Hepatocyte (in vitro differentiated cells): Measurements from ENCODE around the gene PNPLA2. TPM values are rescaled to one million over a fixed set of nuclear protein-coding genes. Genes with fewer than 3 reads are reported as not detected.

Experiments
- polyA plus RNA-seq: library from polyadenylated mRNA; unstranded; fragments of >200 nt; fragmentation: Nextera tagmentation; extraction: Ambion mirVana; gene quantifications from 2 replicates; pipeline ENCODE4 v1.2.1, GENCODE V29; 2016
- small RNA-seq: library from RNA; depleted of rRNA; stranded (forward); fragments of <200 nt; gene quantifications from one replicate; pipeline ENCODE3, GENCODE V24; 2014
- total RNA-seq: library from RNA; depleted of rRNA; stranded (reverse); fragments of >200 nt; gene quantifications from 2 replicates; pipeline ENCODE4 v1.2.3, GENCODE V29; 2014

Gene PNPLA2
- total and polyA plus RNA-seq, 2 experiments from 2014 or later: 12.9 to 50.0 TPM

Small RNA genes within 50 kb of the gene (small RNA-seq; reads per million reads assigned to genes)
- gene SNORA52: not detected

Other genes starting within 250 kb of the PNPLA2 start
- 25.6 and 26.9 TPM in 2 replicates for gene PHRF1, start 242.4 kb upstream of the PNPLA2 start, total RNA-seq
- gene PHRF1, start 242.4 kb upstream of the PNPLA2 start, polyA plus RNA-seq: 25.6 TPM in 2 replicates
- 9.3 and 10.4 TPM in 2 replicates for gene IRF7, start 203.0 kb upstream of the PNPLA2 start, total RNA-seq
- gene IRF7, start 203.0 kb upstream of the PNPLA2 start, polyA plus RNA-seq: 24.6 and 30.4 TPM in 2 replicates
- gene CDHR5, start 194.0 kb upstream of the PNPLA2 start, total RNA-seq: 91.5 and 114 TPM in 2 replicates
- 142 and 166 TPM in 2 replicates for gene CDHR5, start 194.0 kb upstream of the PNPLA2 start, polyA plus RNA-seq
- not detected in 2 replicates for gene SCT, start 191.7 kb upstream of the PNPLA2 start, total RNA-seq
- 20.5 and 21.7 TPM in 2 replicates for gene SCT, start 191.7 kb upstream of the PNPLA2 start, polyA plus RNA-seq
- not detected in 2 replicates for gene DRD4, start 181.6 kb upstream of the PNPLA2 start, total RNA-seq
- gene DRD4, start 181.6 kb upstream of the PNPLA2 start, polyA plus RNA-seq: 1.1 and 2.9 TPM in 2 replicates
- 27.2 and 41.5 TPM in 2 replicates for gene DEAF1, start 123.7 kb upstream of the PNPLA2 start, total RNA-seq
- gene DEAF1, start 123.7 kb upstream of the PNPLA2 start, polyA plus RNA-seq: 59.1 and 75.1 TPM in 2 replicates
- gene TMEM80, start 123.1 kb upstream of the PNPLA2 start, total RNA-seq: 23.8 and 26.7 TPM in 2 replicates
- gene TMEM80, start 123.1 kb upstream of the PNPLA2 start, polyA plus RNA-seq: 35.5 and 38.1 TPM in 2 replicates
- gene EPS8L2, start 112.7 kb upstream of the PNPLA2 start, total RNA-seq: 135 and 157 TPM in 2 replicates
- 310 and 339 TPM in 2 replicates for gene EPS8L2, start 112.7 kb upstream of the PNPLA2 start, polyA plus RNA-seq
- 132 and 137 TPM in 2 replicates for gene TALDO1, start 71.5 kb upstream of the PNPLA2 start, total RNA-seq
- gene TALDO1, start 71.5 kb upstream of the PNPLA2 start, polyA plus RNA-seq: 161 and 178 TPM in 2 replicates
- gene GATD1, start 41.4 kb upstream of the PNPLA2 start, total RNA-seq: 21.4 and 24.2 TPM in 2 replicates
- 21.6 and 29.0 TPM in 2 replicates for gene GATD1, start 41.4 kb upstream of the PNPLA2 start, polyA plus RNA-seq
- not detected in 2 replicates for gene CEND1, start 28.8 kb upstream of the PNPLA2 start, total RNA-seq
- 0.39 TPM in 1 of 2 replicates, not detected in the other for gene CEND1, start 28.8 kb upstream of the PNPLA2 start, polyA plus RNA-seq
- gene SLC25A22, start 20.6 kb upstream of the PNPLA2 start, total RNA-seq: 11.1 and 16.2 TPM in 2 replicates
- gene SLC25A22, start 20.6 kb upstream of the PNPLA2 start, polyA plus RNA-seq: 19.7 and 23.7 TPM in 2 replicates
- gene PIDD1, start 13.7 kb upstream of the PNPLA2 start, total RNA-seq: 7.1 and 11.1 TPM in 2 replicates
- gene PIDD1, start 13.7 kb upstream of the PNPLA2 start, polyA plus RNA-seq: 16.3 and 29.5 TPM in 2 replicates
- 342 and 401 TPM in 2 replicates for gene RPLP2, start 8.9 kb upstream of the PNPLA2 start, total RNA-seq
- gene RPLP2, start 8.9 kb upstream of the PNPLA2 start, polyA plus RNA-seq: 468 and 539 TPM in 2 replicates
- 9.7 and 10.2 TPM in 2 replicates for gene CRACR2B, start 9.0 kb downstream of the PNPLA2 start, total RNA-seq
- gene CRACR2B, start 9.0 kb downstream of the PNPLA2 start, polyA plus RNA-seq: 33.2 and 39.7 TPM in 2 replicates
- 248 and 260 TPM in 2 replicates for gene CD151, start 14.0 kb downstream of the PNPLA2 start, total RNA-seq
- gene CD151, start 14.0 kb downstream of the PNPLA2 start, polyA plus RNA-seq: 356 and 392 TPM in 2 replicates
- gene POLR2L, start 23.6 kb downstream of the PNPLA2 start, total RNA-seq: 38.0 and 50.2 TPM in 2 replicates
- gene POLR2L, start 23.6 kb downstream of the PNPLA2 start, polyA plus RNA-seq: 372 and 402 TPM in 2 replicates
- 62.5 and 82.8 TPM in 2 replicates for gene TSPAN4, start 23.9 kb downstream of the PNPLA2 start, total RNA-seq
- gene TSPAN4, start 23.9 kb downstream of the PNPLA2 start, polyA plus RNA-seq: 148 and 177 TPM in 2 replicates
- 61.5 and 92.4 TPM in 2 replicates for gene CHID1, start 91.9 kb downstream of the PNPLA2 start, total RNA-seq
- gene CHID1, start 91.9 kb downstream of the PNPLA2 start, polyA plus RNA-seq: 152 and 155 TPM in 2 replicates
- gene AP2A2, start 107.0 kb downstream of the PNPLA2 start, total RNA-seq: 57.8 and 68.0 TPM in 2 replicates
- gene AP2A2, start 107.0 kb downstream of the PNPLA2 start, polyA plus RNA-seq: 49.7 and 56.2 TPM in 2 replicates
- not detected in 2 replicates for gene MUC6, start 217.8 kb downstream of the PNPLA2 start, total RNA-seq
- gene MUC6, start 217.8 kb downstream of the PNPLA2 start, polyA plus RNA-seq: not detected in 2 replicates